ENCODE measurements around the gene RNF213.
"Not testable (repeated sequence)": the region's sequence is repeated elsewhere in the genome, so short reads cannot be mapped to it uniquely, and the experiment has no call there.

The RNF213 gene

GRCh38 chr17:80253631-80254395, 6.8 kb upstream of the RNF213 start:
- H3K9ac ChIP-seq (ENCODE audit: low read length), result no peak overlapping the region
- peaks cover 15% of the 10 kb centered on the region; the same call in 1 of the 2 replicates for H3K4me1 ChIP-seq (ENCODE audit: control insufficient read depth, insufficient read depth, low read length)

DNA sequence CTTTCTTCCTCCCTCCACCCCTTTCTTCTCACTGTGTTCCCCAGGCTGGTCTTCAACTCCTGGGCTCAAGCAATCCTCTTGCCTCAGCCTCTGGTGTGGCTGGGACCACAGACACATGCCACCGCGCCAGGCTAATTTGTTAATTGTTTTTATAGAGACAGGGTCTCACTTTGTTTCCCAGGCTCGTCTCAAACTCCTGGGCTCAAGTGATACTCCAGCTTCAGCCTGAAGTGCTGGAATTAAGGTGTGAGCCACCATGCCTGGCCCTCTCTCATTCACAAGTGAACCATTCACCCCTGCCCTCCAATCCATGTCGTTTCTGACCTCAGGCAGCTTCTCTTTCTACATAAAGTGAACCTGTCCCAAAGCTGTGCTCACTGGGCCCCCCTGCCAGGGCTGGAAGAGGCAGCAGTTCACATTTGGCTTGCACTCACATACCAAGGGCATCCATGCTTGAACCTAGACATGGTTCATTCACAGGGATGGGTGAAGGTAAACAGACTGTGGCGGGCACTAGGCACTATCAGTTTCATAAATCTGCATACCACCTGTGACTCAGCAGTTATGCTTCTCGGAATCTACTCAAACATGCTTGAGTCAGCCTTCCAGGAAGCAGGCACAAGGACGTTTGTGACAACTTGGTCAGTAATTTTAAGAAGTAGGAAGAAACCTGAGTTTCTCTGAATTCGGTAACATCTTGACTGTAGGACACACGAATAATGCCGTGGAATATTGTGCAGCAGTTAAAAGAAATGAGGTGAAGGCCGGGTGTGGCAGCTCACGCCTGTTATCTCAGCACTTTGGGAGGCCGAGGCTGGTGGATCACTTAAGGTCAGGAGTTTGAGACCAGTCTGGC, 6.0 kb upstream of the RNF213 start:
- no peak overlapping the region for H3K4me3 ChIP-seq (ENCODE audit: low read depth, low read length)
- peaks cover 9% of the 10 kb centered on the region; the same call in 1 of the 2 replicates for H3K36me3 ChIP-seq (ENCODE audit: control insufficient read depth, insufficient read depth, low read length)
- H3K4me1 ChIP-seq (ENCODE audit: control insufficient read depth, insufficient read depth, low read length), result peaks cover 20% of the 10 kb centered on the region
- no peak overlapping the region for H3K27ac ChIP-seq (ENCODE audit: low read depth, low read length)
- H3K27me3 ChIP-seq (ENCODE audit: control insufficient read depth, insufficient read depth, low read length), result no peaks in the 10 kb centered on the region
- no peaks in the 10 kb centered on the region for H3K9me3 ChIP-seq (ENCODE audit: control insufficient read depth, insufficient read depth, low read depth, low read length)
- H3K9ac ChIP-seq (ENCODE audit: low read length), result no peak overlapping the region

More at GRCh38 chr17:80253631-80254395, 6.8 kb upstream of the RNF213 start:
- Histone ChIP-seq H3K36me3 (ENCODE audit: control insufficient read depth, insufficient read depth, low read length) (peaks cover 15% of the 10 kb centered on the region), H3K9me3 (ENCODE audit: control insufficient read depth, insufficient read depth, low read depth, low read length) (no peaks in the 10 kb centered on the region), H3K4me3 (ENCODE audit: low read depth, low read length) (no peak overlapping the region), H3K27me3 (ENCODE audit: control insufficient read depth, insufficient read depth, low read length) (no peaks in the 10 kb centered on the region), H3K27ac (ENCODE audit: low read depth, low read length) (no peak overlapping the region)

GRCh38 chr17:80256034-80256350, 4.7 kb upstream of the RNF213 start:
- H3K27ac ChIP-seq (ENCODE audit: low read depth, low read length), result no peak overlapping the region
- peaks cover 23% of the 10 kb centered on the region for H3K4me1 ChIP-seq (ENCODE audit: control insufficient read depth, insufficient read depth, low read length)
- H3K9me3 ChIP-seq (ENCODE audit: control insufficient read depth, insufficient read depth, low read depth, low read length), result no peaks in the 10 kb centered on the region
- H3K9ac ChIP-seq (ENCODE audit: low read length), result no peak overlapping the region
- H3K27me3 ChIP-seq (ENCODE audit: control insufficient read depth, insufficient read depth, low read length), result no peaks in the 10 kb centered on the region
- H3K36me3 ChIP-seq (ENCODE audit: control insufficient read depth, insufficient read depth, low read length), result peaks cover 9% of the 10 kb centered on the region; the same call in 1 of the 2 replicates
- no peak overlapping the region for H3K4me3 ChIP-seq (ENCODE audit: low read depth, low read length)

DNA sequence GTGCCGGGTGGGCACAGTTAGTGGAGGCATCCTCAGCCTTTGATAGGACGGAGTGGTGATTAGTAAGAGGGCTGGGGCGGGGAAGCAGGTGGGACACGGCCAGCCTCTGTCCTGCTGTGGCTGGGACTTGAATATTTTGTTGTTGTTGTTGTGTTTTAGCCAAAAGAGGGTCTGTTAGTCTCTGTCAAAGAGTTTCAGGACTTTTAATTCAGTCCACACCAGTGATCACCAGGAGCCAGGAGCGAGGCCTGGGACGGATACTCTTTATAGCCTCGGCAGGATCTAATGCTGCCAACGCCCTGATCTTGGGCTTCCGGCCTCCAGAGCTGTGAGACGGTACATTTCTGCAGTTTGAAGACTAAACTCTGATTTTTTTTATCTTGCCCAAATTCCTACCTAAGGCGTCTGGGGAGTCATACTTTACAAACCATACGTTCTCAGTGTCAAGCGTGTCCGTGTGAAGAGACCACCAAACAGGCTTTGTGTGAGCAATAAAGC, 2.9 kb upstream of the RNF213 start:
- Histone ChIP-seq H3K4me1 (ENCODE audit: control insufficient read depth, insufficient read depth, low read length) (peaks cover 33% of the 10 kb centered on the region), H3K27ac (ENCODE audit: low read depth, low read length) (peak overlapping the region; percentile 25; the same call in 1 of the 2 replicates), H3K4me3 (ENCODE audit: low read depth, low read length) (no peak overlapping the region), H3K9ac (ENCODE audit: low read length) (peak overlapping the region; percentile 29), H3K27me3 (ENCODE audit: control insufficient read depth, insufficient read depth, low read length) (no peaks in the 10 kb centered on the region), H3K36me3 (ENCODE audit: control insufficient read depth, insufficient read depth, low read length) (no peaks in the 10 kb centered on the region), H3K9me3 (ENCODE audit: control insufficient read depth, insufficient read depth, low read depth, low read length) (no peaks in the 10 kb centered on the region)

DNA sequence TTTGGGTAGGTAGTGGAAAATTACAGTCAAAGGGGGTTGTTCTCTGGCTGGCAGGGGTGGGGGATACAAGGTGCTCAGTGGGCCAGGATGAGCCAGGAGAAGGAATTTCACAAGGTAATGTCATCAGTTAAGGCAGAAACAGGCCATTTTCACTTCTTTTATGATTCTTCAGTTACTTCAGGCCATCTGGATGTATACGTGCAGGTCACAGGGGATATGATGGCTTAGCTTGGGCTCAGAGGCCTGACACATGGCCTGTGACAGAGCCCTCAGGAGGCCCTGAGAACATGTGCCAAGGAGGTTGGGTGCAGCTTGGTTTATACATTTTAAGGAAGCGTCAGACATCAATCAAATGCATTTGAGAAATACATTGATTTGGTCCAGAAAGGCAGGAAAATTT, 2.4 kb upstream of the RNF213 start:
- not testable (repeated sequence) for H3K9ac ChIP-seq (ENCODE audit: low read length); H3K36me3 ChIP-seq (ENCODE audit: control insufficient read depth, insufficient read depth, low read length); H3K9me3 ChIP-seq (ENCODE audit: control insufficient read depth, insufficient read depth, low read depth, low read length); H3K27me3 ChIP-seq (ENCODE audit: control insufficient read depth, insufficient read depth, low read length); H3K27ac ChIP-seq (ENCODE audit: low read depth, low read length); H3K4me3 ChIP-seq (ENCODE audit: low read depth, low read length)
- H3K4me1 ChIP-seq (ENCODE audit: control insufficient read depth, insufficient read depth, low read length), result peaks cover 39% of the 10 kb centered on the region

- Histone ChIP-seq H3K27ac (ENCODE audit: low read depth, low read length) (peak overlapping the region; percentile 40; the same call in 1 of the 2 replicates), H3K9me3 (ENCODE audit: control insufficient read depth, insufficient read depth, low read depth, low read length) (no peaks in the 10 kb centered on the region), H3K36me3 (ENCODE audit: control insufficient read depth, insufficient read depth, low read length) (peaks cover 4% of the 10 kb centered on the region), H3K4me3 (ENCODE audit: low read depth, low read length) (peak overlapping the region; percentile 55), H3K9ac (ENCODE audit: low read length) (peak overlapping the region; percentile 57), H3K4me1 (ENCODE audit: control insufficient read depth, insufficient read depth, low read length) (peaks cover 45% of the 10 kb centered on the region), H3K27me3 (ENCODE audit: control insufficient read depth, insufficient read depth, low read length) (no peaks in the 10 kb centered on the region)
Observed at GRCh38 chr17:80259457-80260068, 1.1 kb upstream of the RNF213 start.

GRCh38 chr17:80260069-80260535, 550 bp upstream of the RNF213 start:
- Histone ChIP-seq H3K27ac (ENCODE audit: low read depth, low read length) (peak overlapping the region; percentile 40; the same call in 1 of the 2 replicates), H3K9me3 (ENCODE audit: control insufficient read depth, insufficient read depth, low read depth, low read length) (no peaks in the 10 kb centered on the region), H3K9ac (ENCODE audit: low read length) (peak overlapping the region; percentile 57), H3K36me3 (ENCODE audit: control insufficient read depth, insufficient read depth, low read length) (peaks cover 6% of the 10 kb centered on the region), H3K4me1 (ENCODE audit: control insufficient read depth, insufficient read depth, low read length) (peaks cover 45% of the 10 kb centered on the region), H3K27me3 (ENCODE audit: control insufficient read depth, insufficient read depth, low read length) (no peaks in the 10 kb centered on the region), H3K4me3 (ENCODE audit: low read depth, low read length) (peak overlapping the region; percentile 55)

- H3K9ac ChIP-seq (ENCODE audit: low read length), result peak overlapping the region; percentile 99
- peak overlapping the region; percentile 87 for H3K4me3 ChIP-seq (ENCODE audit: low read depth, low read length)
Observed at GRCh38 chr17:80261159-80261894, 675 bp downstream of the RNF213 start.

GRCh38 chr17:80261895-80262279, 1.2 kb downstream of the RNF213 start:
- H3K4me3 ChIP-seq (ENCODE audit: low read depth, low read length), result peak overlapping the region; percentile 87
- no peaks in the 10 kb centered on the region for H3K9me3 ChIP-seq (ENCODE audit: control insufficient read depth, insufficient read depth, low read depth, low read length)
- H3K9ac ChIP-seq (ENCODE audit: low read length), result peak overlapping the region; percentile 99
- no peaks in the 10 kb centered on the region for H3K27me3 ChIP-seq (ENCODE audit: control insufficient read depth, insufficient read depth, low read length)
- peaks cover 14% of the 10 kb centered on the region for H3K36me3 ChIP-seq (ENCODE audit: control insufficient read depth, insufficient read depth, low read length)
- peaks cover 42% of the 10 kb centered on the region for H3K4me1 ChIP-seq (ENCODE audit: control insufficient read depth, insufficient read depth, low read length)
- H3K27ac ChIP-seq (ENCODE audit: low read depth, low read length), result peak overlapping the region; percentile 55; the same call in 1 of the 2 replicates

More at GRCh38 chr17:80261159-80261894, 675 bp downstream of the RNF213 start:
- peaks cover 45% of the 10 kb centered on the region for H3K4me1 ChIP-seq (ENCODE audit: control insufficient read depth, insufficient read depth, low read length)
- peak overlapping the region; percentile 99 for H3K27ac ChIP-seq (ENCODE audit: low read depth, low read length)
- no peaks in the 10 kb centered on the region for H3K9me3 ChIP-seq (ENCODE audit: control insufficient read depth, insufficient read depth, low read depth, low read length)
- H3K36me3 ChIP-seq (ENCODE audit: control insufficient read depth, insufficient read depth, low read length), result peaks cover 14% of the 10 kb centered on the region
- no peaks in the 10 kb centered on the region for H3K27me3 ChIP-seq (ENCODE audit: control insufficient read depth, insufficient read depth, low read length)

GRCh38 chr17:80262291-80262690, 1.6 kb downstream of the RNF213 start:
- H3K27me3 ChIP-seq (ENCODE audit: control insufficient read depth, insufficient read depth, low read length), result no peaks in the 10 kb centered on the region
- H3K4me1 ChIP-seq (ENCODE audit: control insufficient read depth, insufficient read depth, low read length), result peaks cover 41% of the 10 kb centered on the region
- H3K9ac ChIP-seq (ENCODE audit: low read length), result peak overlapping the region; percentile 99
- H3K9me3 ChIP-seq (ENCODE audit: control insufficient read depth, insufficient read depth, low read depth, low read length), result no peaks in the 10 kb centered on the region
- H3K4me3 ChIP-seq (ENCODE audit: low read depth, low read length), result peak overlapping the region; percentile 87
- H3K27ac ChIP-seq (ENCODE audit: low read depth, low read length), result peak overlapping the region; percentile 55; the same call in 1 of the 2 replicates
- peaks cover 14% of the 10 kb centered on the region for H3K36me3 ChIP-seq (ENCODE audit: control insufficient read depth, insufficient read depth, low read length)

Data from HUES6 (cell line).